HG03025 (cell line): ENCODE data around the gene IPO5.

ENCODE experiments used
- ATAC-seq: cut with Tn5 transposase; IDR thresholded peaks from one replicate; pipeline ENCODE4 v1.9.1; 2021; ENCODE audit warnings: mild to moderate bottlenecking, moderate library complexity; ENCODE audit not compliant: unreplicated experiment, low FRiP score

The IPO5 gene

DNA sequence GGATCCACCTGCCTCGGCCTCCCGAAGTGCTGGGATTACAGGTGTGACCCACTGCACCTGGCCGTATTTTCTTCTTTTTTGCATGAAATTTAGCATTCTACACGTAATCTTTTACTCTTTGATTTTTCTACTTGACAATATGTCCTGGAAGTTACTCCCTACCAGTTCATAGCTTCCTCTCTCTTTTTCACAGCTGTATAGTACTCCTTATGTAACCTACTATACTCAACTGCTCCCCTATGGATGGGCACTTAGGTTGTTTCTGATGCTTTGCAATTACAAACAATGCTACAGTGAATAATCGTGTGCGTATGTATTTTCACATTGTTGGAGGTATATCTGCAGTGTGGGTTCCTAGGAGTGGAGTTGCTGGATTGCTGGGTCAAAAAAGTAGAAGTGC is 98.9 kb downstream of the IPO5 start:
- ATAC-seq = no peak

GRCh38 chr13:98054301-98054700 is 100.8 kb downstream of the IPO5 start:
- no peak for ATAC-seq

- ATAC-seq = no peak
Measured at GRCh38 chr13:98055623-98056022, 102.1 kb downstream of the IPO5 start.

- no peak for ATAC-seq
Measured at GRCh38 chr13:98056839-98057410, 103.5 kb downstream of the IPO5 start.

DNA sequence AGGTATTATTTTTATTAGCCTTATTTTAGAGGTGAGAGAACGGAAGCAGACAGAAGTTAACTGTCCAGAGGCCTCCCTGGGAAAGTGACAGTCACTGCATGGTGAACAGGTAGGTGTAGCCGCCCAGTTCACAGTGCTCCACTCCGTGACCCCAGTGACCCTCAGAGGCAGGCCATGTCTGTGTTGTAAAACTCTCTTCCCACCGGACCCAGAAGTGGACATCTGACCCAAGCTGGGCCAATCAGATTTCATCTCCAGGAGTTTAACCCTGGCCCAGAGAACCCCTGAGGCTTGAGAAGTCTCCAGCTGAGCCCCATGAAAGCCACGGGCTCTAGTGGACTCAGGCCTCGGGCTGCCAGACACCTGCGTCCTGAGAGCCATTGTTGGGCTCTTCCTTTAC is 105.8 kb downstream of the IPO5 start:
- no peak for ATAC-seq

DNA sequence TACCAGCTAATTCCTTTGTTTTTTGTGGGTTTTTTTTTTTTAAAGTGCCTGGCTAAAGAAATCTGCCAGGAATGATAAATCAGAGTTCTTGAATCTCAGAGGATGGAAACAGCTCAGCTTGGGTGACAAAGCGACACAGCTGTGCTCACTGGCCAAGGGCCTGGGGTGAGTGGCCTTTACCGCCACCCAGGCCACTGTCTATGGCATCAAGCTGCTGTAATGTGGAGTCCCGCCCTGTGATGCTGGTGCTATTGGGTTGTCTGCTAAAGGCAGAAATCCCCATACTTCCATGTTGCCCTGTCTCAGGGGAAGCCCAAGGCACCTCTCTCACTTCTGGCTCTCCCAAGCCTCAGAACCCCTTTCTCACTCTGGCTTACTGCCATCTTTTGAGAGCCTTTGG is 106.8 kb downstream of the IPO5 start:
- ATAC-seq = no peak

DNA sequence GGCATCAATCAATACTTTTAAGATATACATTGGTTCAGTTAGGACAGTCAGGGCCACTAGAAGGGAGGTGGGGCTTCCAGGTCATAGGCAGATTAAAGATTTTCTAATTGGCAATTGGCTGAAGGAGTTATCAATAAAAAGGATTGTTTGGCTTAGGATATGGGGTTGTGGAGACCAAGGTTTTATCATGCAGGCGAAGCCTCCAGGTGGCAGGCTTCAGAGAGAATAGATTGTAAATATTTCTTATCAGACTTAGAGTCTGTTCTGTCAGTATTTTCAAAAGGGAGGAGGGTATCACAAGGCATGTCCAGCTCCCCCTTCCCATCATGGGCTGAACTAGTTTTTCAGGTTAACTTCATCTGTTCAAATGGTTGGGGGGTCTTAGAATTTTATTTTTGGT is 112.0 kb downstream of the IPO5 start:
- ATAC-seq = no peak

DNA sequence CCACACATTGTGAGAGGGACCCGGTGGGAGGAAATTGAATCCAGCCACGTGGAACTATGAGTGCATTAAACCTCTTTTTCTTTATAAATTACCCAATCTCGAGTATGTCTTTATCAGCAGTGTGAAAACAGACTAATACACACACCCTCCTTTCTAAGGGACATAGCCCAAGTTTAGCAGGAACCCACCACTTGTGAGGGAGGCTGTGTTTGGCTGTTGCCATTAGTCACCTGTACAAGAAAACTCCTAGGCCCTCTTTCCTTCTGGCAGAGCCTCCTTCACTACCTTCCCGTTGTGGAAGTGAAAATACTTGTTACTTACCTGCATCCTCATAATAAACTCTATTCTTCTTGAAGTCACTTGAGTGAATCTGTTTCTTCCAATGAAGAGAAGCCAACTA is 113.2 kb downstream of the IPO5 start:
- no peak for ATAC-seq

DNA sequence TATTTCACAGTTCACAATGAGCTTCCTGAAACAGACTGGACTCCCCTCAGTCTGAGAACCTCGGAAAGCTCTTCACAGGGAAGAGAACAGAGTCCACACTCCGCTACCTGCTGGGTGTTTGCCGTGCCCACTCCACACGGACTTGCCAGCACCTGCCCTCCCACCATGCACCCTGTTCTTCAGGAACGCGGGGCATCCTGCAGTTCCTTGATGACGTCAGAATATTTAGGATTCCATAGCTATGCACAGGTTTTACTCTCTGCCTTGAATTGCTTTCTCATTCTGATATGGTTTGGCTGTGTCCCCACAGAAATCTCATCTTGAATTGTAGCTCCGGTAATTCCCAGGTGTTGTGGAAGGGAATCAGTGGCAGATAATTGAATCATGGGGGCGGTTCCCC is 115.0 kb downstream of the IPO5 start:
- ATAC-seq = no peak

DNA sequence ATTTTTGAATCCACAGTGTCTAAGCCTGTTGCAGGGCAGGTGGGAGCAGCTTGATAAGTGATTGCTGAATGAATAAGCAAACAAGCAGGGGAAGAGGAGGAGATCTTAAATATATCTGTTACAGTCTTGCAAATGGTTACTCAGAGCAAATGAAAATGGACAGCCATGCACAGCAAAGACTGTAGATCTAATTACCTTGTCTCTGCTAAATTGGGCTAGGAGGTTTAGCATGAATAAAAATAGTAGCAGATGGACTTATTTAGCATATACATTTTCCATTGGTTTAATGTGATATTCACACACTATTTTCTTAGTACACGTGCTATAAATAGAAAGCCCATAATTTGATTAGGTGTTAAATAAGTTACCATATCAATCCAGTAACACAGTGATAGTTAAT is 116.5 kb downstream of the IPO5 start:
- no peak for ATAC-seq

DNA sequence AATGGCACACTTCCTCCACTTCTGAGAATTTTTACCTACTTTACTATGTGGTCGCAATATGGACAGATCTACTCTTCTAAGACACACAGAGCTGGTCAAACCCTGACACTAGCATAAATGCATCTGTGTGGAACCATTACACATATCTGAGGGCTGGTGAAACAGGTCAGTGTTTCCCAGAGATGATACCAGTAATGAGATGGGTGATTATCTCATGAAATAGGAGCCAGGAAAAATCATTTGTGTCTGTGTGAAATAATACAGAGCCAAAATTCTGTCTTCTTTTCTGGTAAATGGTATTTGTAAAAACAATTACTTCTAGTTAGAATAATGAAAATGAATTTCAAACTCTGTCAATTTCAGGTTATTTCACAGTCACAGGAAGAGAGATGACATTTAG is 117.8 kb downstream of the IPO5 start:
- ATAC-seq = no peak

DNA sequence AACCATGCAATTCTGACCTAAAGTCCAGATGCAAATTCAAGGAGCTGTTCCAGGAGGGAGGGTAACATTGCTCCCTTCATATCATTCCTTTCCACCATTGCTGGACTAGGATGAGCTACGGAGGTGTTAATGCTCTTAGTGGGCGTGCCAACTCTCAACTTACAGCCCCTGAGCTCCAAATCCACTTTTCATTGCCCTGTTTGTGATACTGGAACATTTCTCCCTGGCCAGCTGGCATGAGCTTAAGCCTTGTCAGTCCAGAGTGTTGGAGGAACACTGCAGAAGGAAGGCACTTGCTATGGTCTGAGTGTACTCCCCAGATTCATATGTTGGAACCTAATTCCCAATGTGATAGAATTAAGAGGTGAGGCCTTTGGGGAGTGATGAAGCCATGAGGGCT is 119.0 kb downstream of the IPO5 start:
- no peak for ATAC-seq
